Stomach (tissue), 9 donors: ENCODE data around the gene TPRG1L. TPM values are rescaled to one million over a fixed set of nuclear protein-coding genes. Genes with fewer than 3 reads are reported as not detected.

Experiments used
- DNase-seq, 2 donors: peaks; one replicate each; pipeline versions ENCODE4 v3.0.0 to v3.0.0-alpha.2; 2013 to 2019
- H3K27ac ChIP-seq, 5 donors: fragments of 200-600 bp in 4 of 5; sonication (generic) in 4 of 5; one replicate each; pipeline ENCODE4 v1.5.1; 2013 to 2019; ENCODE audit warnings: mild to moderate bottlenecking in 1 of 5, moderate library complexity in 1 of 5
- H3K27me3 ChIP-seq, 3 donors: fragments of 200-600 bp; sonication (generic); one replicate each; pipeline ENCODE4 v1.5.1; 2017 to 2019; ENCODE audit warnings: mixed run types in 1 of 3
- H3K36me3 ChIP-seq, 4 donors: fragments of 200-600 bp; sonication (generic); 1 replicate in 3 of 4; 2 replicates in 1 of 4; pipeline ENCODE4 v1.5.1; 2016 to 2019
- H3K4me1 ChIP-seq, 4 donors: fragments of 200-600 bp; sonication (generic); one replicate each; pipeline ENCODE4 v1.5.1; 2016 to 2019
- H3K4me3 ChIP-seq, 4 donors: fragments of 200-600 bp; sonication (generic) in 3 of 4; one replicate each; pipeline ENCODE4 v1.5.1; 2016 to 2019; ENCODE audit warnings: mild to moderate bottlenecking in 1 of 4
- H3K9me3 ChIP-seq, 4 donors: fragments of 200-600 bp; sonication (generic); one replicate each; pipeline ENCODE4 v1.5.1; 2016 to 2019
- EP300 ChIP-seq: sonication (generic); formaldehyde crosslinking; IDR thresholded peaks from one replicate; pipeline ENCODE4 v1.6.1; 2017; ENCODE audit warnings: antibody characterized with exemption
- POLR2A ChIP-seq, 4 donors: fragments of 450-650 bp; IDR thresholded peaks; one replicate each; pipeline ENCODE4 v1.6.1; 2016; ENCODE audit warnings: antibody characterized with exemption in 4 of 4, control low read depth in 2 of 4, mild to moderate bottlenecking in 1 of 4, moderate library complexity in 1 of 4
- POLR2AphosphoS5 ChIP-seq, 3 donors: sonication (generic); formaldehyde crosslinking; IDR thresholded peaks; one replicate each; pipeline ENCODE4 v1.6.1; 2016; ENCODE audit warnings: antibody characterized with exemption in 3 of 3
- whole genome bisulfite sequencing, 5 donors: extraction: QIAGEN DNeasy Blood & Tissue Kit in 3 of 5; methylation state at CpG; one replicate each; pipeline versions ENCODE4 v1.1.5 to v1.1.7; 2013 to 2018; 5-methylcytosine and 5-hydroxymethylcytosine counted together
- intact Hi-C: fragments of 100-400 bp; cut with DNase I; formaldehyde crosslinking; loops from one replicate; pipeline ENCODE4 v1.15.1; 2023; ENCODE audit warnings: low total_unique reads
- polyA plus RNA-seq, 3 donors: library from polyadenylated mRNA; stranded (reverse); fragments of 200-250 nt; gene quantifications; one replicate each; pipeline ENCODE4 v1.2.3, GENCODE V29; 2013
- total RNA-seq, 5 donors: library from RNA; depleted of rRNA; stranded (reverse); fragments of >200 nt; gene quantifications; one replicate each; pipeline versions ENCODE4 v1.1.0 to v1.2.3, GENCODE V29; 2014 to 2016
- TF ChIP-seq, protein P1 (sequence below), 7 experiments: fragments of 450-650 bp in 4 of 7; fragments of 200-600 bp in 3 of 7; sonication (generic) in 3 of 7; IDR thresholded peaks; one replicate each; pipeline ENCODE4 v1.5.1; 2016 to 2019; ENCODE audit warnings: antibody characterized with exemption in 7 of 7, control low read depth in 2 of 7, mild to moderate bottlenecking in 1 of 7
- donor health status: healthy with polysubstance abuse.
- donor health status: Bipolar disorder and iron deficiency.
- donor health status: healthy.

Gene TPRG1L
- total and polyA plus RNA-seq, 8 donors, result 21.6 to 60.0 (median 30.4) TPM

DNA sequence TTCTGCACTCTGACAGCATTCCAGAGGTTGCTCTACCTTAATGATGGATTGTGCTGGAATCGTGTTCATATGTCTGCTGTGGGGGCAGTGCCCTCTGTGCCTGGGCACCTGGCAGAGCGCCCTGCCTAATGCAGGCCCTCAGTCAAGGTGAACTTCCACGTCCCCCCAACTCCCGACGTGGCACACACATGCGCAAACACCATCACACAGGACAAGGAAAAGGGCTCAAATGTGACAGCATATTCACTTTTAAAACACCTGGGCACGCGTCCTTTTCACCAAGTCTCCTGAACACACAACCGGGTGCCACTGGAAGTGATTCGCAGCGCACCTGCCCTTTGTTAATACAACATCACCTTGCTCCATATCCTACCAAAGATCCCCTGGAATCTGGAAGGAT lies 11.7 kb downstream of the TPRG1L start:
- 92 to 96% (median 94%) methylated on average over 9 to 11 of the region's 11 CpGs for WGBS, 5 donors
- H3K27ac ChIP-seq, result no peak overlapping the region
- no peak for DNase-seq
- TF ChIP-seq, protein P1, sequence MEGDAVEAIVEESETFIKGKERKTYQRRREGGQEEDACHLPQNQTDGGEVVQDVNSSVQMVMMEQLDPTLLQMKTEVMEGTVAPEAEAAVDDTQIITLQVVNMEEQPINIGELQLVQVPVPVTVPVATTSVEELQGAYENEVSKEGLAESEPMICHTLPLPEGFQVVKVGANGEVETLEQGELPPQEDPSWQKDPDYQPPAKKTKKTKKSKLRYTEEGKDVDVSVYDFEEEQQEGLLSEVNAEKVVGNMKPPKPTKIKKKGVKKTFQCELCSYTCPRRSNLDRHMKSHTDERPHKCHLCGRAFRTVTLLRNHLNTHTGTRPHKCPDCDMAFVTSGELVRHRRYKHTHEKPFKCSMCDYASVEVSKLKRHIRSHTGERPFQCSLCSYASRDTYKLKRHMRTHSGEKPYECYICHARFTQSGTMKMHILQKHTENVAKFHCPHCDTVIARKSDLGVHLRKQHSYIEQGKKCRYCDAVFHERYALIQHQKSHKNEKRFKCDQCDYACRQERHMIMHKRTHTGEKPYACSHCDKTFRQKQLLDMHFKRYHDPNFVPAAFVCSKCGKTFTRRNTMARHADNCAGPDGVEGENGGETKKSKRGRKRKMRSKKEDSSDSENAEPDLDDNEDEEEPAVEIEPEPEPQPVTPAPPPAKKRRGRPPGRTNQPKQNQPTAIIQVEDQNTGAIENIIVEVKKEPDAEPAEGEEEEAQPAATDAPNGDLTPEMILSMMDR (IDR thresholded peaks at IDR 0.05), result no peak
- TF ChIP-seq POLR2A (IDR thresholded peaks at IDR 0.05), result no peak
- no peak for TF ChIP-seq POLR2AphosphoS5 (IDR thresholded peaks at IDR 0.05)
- no peak for TF ChIP-seq EP300
- intact Hi-C loops, result no loop called here
- no peaks in the 10 kb centered on the region for H3K4me1 ChIP-seq
- H3K4me3 ChIP-seq, result no peak overlapping the region
- no peaks in the 10 kb centered on the region for H3K27me3 ChIP-seq
- no peaks in the 10 kb centered on the region for H3K9me3 ChIP-seq
- peaks cover 41 to 100% (median 100%) of the 10 kb centered on the region in 4 donors for H3K36me3 ChIP-seq

DNA sequence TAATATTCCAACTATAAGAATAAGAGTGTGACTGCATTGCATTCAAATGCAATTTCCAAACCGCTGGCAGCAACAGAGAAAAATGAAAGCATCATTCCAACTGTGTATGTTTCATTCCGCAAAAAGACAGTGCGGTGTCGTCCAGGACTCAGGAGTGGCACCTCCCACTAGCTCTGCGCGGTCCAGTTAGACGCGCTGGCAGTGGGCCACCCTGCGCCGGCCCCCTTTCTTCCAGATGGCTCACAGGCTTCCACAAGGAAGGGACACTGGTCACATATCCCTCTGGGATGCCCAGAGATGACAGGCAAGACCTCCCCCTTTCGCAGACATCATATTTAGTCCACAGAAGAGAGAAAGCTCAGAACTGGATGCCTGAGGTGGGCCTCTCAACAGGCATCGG lies 13.2 kb downstream of the TPRG1L start:
- TF ChIP-seq POLR2AphosphoS5 (IDR thresholded peaks at IDR 0.05), result no peak
- TF ChIP-seq, protein P1 (IDR thresholded peaks at IDR 0.05), result no peak
- no peak for TF ChIP-seq POLR2A (IDR thresholded peaks at IDR 0.05)
- no peak for DNase-seq
- Histone ChIP-seq H3K27me3 (no peaks in the 10 kb centered on the region), H3K9me3 (no peaks in the 10 kb centered on the region), H3K36me3 (peaks cover 36 to 100% (median 99%) of the 10 kb centered on the region in 4 donors), H3K27ac (no peak overlapping the region), H3K4me3 (no peak overlapping the region), H3K4me1 (no peaks in the 10 kb centered on the region)
- 88 to 97% (median 94%) methylated on average over 12 of the region's 12 CpGs for WGBS, 5 donors
- intact Hi-C loops, result no loop called here

DNA sequence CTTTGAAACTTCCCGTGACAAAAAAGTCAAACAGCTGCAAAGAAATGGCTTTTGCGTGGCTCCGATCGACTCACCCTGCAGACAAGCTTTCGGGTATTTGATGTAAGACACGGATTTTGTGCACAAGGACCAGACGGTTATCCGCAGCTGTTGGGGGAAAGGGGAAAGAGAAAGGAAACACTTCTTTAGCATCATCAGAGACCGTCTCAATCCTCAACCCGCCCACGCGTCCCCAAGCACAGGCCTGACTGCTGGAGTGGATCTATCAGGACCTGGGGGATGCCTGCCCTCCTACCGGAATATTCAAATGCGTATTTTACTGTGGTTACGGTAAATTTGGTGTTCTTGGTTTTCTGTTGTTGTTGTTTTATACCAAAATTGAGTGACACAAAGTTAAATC lies 13.9 kb downstream of the TPRG1L start:
- H3K4me1 ChIP-seq, result no peaks in the 10 kb centered on the region
- no peak overlapping the region for H3K4me3 ChIP-seq
- no peak for DNase-seq
- no peak overlapping the region for H3K27ac ChIP-seq
- H3K36me3 ChIP-seq, result peaks cover 35 to 97% (median 96%) of the 10 kb centered on the region in 4 donors
- intact Hi-C loops, result no loop called here
- no peaks in the 10 kb centered on the region for H3K27me3 ChIP-seq
- WGBS, 5 donors, result 90 to 99% (median 95%) methylated on average over 15 of the region's 15 CpGs
- TF ChIP-seq POLR2A (IDR thresholded peaks at IDR 0.05), result no peak
- TF ChIP-seq EP300, result no peak
- TF ChIP-seq POLR2AphosphoS5 (IDR thresholded peaks at IDR 0.05), result no peak
- H3K9me3 ChIP-seq, result no peaks in the 10 kb centered on the region

DNA sequence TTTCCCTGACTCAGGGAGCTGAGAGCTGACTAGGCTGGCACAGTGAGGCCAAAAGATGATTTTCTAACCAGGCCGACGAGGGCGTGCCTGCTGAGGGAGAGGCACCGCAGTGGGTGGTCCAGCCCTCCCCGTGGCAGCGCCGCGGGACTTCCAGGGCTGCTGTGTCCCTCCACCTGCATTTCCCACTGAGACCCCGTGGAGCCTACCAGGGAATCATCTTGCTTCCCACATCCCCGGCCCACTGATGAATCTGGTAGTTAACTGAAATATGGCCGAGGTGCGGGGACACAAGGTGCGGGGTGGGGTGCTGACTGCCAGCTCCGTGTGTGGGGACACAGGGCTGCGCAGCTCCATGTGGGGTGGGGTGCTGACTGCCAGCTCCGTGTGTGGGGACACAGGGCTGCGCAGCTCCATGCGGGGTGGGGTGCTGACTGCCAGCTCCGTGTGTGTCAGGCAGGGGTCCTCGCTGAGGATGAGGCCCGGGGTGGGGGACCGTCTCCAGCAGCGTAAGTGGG lies 14.6 kb downstream of the TPRG1L start:
- 90 to 95% (median 95%) methylated on average over 10 to 23 of the region's 23 CpGs for WGBS, 5 donors
- H3K4me3 ChIP-seq, result no peak overlapping the region
- no peaks in the 10 kb centered on the region for H3K4me1 ChIP-seq
- no peaks in the 10 kb centered on the region for H3K27me3 ChIP-seq
- TF ChIP-seq POLR2A (IDR thresholded peaks at IDR 0.05) (no peak), POLR2AphosphoS5 (IDR thresholded peaks at IDR 0.05) (no peak), EP300 (no peak)
- TF ChIP-seq, protein P1 (IDR thresholded peaks at IDR 0.05), result no peak
- DNase-seq, result no peak
- no peak overlapping the region for H3K27ac ChIP-seq
- intact Hi-C loops, result no loop called here
- H3K36me3 ChIP-seq, result peaks cover 27 to 92% (median 92%) of the 10 kb centered on the region in 4 donors
- no peaks in the 10 kb centered on the region for H3K9me3 ChIP-seq

DNA sequence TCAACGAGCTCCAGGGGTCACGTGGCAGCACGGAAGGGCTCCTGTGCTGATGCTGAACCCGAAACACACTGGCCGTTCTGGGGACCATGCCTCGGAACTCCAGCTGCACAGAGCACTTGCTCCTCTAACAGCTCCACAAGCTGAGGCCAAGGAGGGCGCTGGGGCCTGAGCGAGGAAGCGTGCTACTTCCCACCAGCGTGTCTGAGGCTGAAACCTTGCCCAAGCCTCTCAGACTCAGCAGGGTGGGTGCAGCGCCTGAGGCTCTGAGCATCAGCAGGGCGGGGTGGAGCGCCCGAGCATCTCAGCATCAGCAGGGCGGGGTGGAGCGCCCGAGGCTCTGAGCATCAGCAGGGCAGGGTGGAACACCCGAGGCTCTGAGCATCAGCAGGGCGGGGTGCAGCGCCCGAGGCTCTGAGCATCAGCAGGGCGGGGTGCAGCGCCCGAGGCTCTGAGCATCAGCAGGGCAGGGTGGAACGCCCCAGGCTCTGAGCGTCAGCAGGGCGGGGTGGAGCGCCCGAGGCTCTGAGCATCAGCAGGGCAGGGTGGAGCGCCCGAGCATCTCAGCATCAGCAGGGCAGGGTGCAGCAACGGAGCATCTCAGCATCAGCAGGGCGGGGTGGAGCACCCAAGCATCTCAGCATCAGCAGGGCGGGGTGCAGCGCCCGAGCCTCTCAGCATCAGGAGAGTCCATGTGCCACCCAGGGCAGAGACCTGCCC lies 15.5 kb downstream of the TPRG1L start:
- Histone ChIP-seq H3K27ac (no peak overlapping the region), H3K4me1 (no peaks in the 10 kb centered on the region), H3K27me3 (no peaks in the 10 kb centered on the region), H3K4me3 (no peak overlapping the region), H3K9me3 (no peaks in the 10 kb centered on the region), H3K36me3 (peaks cover 20 to 92% (median 92%) of the 10 kb centered on the region in 4 donors)
- TF ChIP-seq, protein P1 (IDR thresholded peaks at IDR 0.05), result no peak
- no peak for DNase-seq
- intact Hi-C loops, result no loop called here
- 83 to 94% (median 88%) methylated on average over 7 to 36 of the region's 36 CpGs for WGBS, 5 donors
